ENCODE results near the gene NGFR.

DNA sequence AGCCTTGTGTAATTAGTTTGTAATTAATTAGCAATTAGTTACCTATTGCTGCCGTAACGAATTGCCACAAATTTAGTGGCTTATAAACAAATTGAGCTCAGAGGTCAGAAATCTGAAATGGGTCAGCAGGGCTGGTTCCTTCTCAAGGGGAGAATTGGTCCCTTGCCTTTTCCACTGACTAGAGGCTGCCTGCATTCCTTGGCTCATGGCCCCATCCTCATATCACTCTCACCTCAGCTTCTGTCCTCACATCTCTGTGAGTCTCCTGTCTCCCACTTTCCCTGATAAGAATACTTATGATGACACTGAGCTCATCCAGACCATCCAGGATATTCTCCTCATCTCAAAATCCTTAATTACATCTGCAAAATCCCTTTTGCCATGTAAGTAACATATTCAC lies 31.0 kb upstream of the NGFR start:
- TF ChIP-seq, protein P1, sequence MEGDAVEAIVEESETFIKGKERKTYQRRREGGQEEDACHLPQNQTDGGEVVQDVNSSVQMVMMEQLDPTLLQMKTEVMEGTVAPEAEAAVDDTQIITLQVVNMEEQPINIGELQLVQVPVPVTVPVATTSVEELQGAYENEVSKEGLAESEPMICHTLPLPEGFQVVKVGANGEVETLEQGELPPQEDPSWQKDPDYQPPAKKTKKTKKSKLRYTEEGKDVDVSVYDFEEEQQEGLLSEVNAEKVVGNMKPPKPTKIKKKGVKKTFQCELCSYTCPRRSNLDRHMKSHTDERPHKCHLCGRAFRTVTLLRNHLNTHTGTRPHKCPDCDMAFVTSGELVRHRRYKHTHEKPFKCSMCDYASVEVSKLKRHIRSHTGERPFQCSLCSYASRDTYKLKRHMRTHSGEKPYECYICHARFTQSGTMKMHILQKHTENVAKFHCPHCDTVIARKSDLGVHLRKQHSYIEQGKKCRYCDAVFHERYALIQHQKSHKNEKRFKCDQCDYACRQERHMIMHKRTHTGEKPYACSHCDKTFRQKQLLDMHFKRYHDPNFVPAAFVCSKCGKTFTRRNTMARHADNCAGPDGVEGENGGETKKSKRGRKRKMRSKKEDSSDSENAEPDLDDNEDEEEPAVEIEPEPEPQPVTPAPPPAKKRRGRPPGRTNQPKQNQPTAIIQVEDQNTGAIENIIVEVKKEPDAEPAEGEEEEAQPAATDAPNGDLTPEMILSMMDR (conservative IDR thresholded peaks at IDR 0.05), result no peak
- TF ChIP-seq EZH2 (IDR thresholded peaks at IDR 0.05; ENCODE audit: low read depth), result no peak
